Naive thymus-derived CD4-positive, alpha-beta T cell (primary cell): Measurements from ENCODE around the gene EYA4. TPM values are rescaled to one million over a fixed set of nuclear protein-coding genes. Genes with fewer than 3 reads are reported as not detected.

Source experiments
- ATAC-seq: fragments of 150-1000 bp; cut with Tn5 transposase; 2 replicates; pipeline ENCODE4 v1.10.0; 2021; ENCODE audit warnings: mild to moderate bottlenecking, moderate library complexity
- CTCF ChIA-PET: fragments of 350-600 bp; sonication (Branson Sonifier 250); formaldehyde crosslinking; loops from one replicate; lab custom pipeline; 2021; ENCODE audit warnings: antibody characterized with exemption; lab: Charles Lee
- POLR2A ChIA-PET: fragments of 350-600 bp; sonication (Branson Sonifier 250); formaldehyde crosslinking; loops from one replicate; lab custom pipeline; 2021; ENCODE audit warnings: antibody characterized with exemption, inconsistent platforms; lab: Charles Lee
- DNase-seq, 9 donors: peaks; one replicate each; pipeline versions ENCODE4 v3.0.0 to v3.0.0-alpha.2; 2020 to 2022; ENCODE audit warnings: mixed read lengths in 1 of 9
- H3K27ac ChIP-seq: one replicate; pipeline ENCODE4 v1.7.0; 2013; ENCODE audit warnings: mild to moderate bottlenecking, low read depth, low read length, moderate library complexity
- H3K27me3 ChIP-seq, 2 donors: one replicate each; pipeline ENCODE4 v1.7.0; 2013; ENCODE audit warnings: low read length in 2 of 2, mild to moderate bottlenecking in 2 of 2, moderate library complexity in 2 of 2; ENCODE audit not compliant: control insufficient read depth in 2 of 2, insufficient read depth in 2 of 2
- H3K36me3 ChIP-seq, 3 experiments: 1 replicate in 2 of 3; 2 replicates in 1 of 3; pipeline ENCODE4 v1.7.0; 2013; ENCODE audit warnings: low read length in 3 of 3, mild to moderate bottlenecking in 3 of 3, moderate library complexity in 1 of 3; ENCODE audit not compliant: insufficient read depth in 3 of 3, control insufficient read depth in 2 of 3
- H3K4me1 ChIP-seq, 2 donors: one replicate each; pipeline ENCODE4 v1.7.0; 2013; ENCODE audit warnings: low read length in 2 of 2, mild to moderate bottlenecking in 2 of 2, moderate library complexity in 1 of 2; ENCODE audit not compliant: control insufficient read depth in 2 of 2, insufficient read depth in 2 of 2
- H3K4me3 ChIP-seq: 2 replicates; pipeline ENCODE4 v1.7.0; 2013; ENCODE audit warnings: mild to moderate bottlenecking, low read length
- H3K9me3 ChIP-seq, 3 experiments: 1 replicate in 2 of 3; 2 replicates in 1 of 3; pipeline ENCODE4 v1.7.0; 2013; ENCODE audit warnings: low read length in 3 of 3; ENCODE audit not compliant: control insufficient read depth in 2 of 3
- H3K27ac Mint-ChIP-seq, 9 donors: one replicate each; pipeline ENCODE4 v1.8.0; 2020 to 2022; ENCODE audit warnings: mixed read lengths in 9 of 9, mild to moderate bottlenecking in 8 of 9, moderate library complexity in 5 of 9, inconsistent platforms in 2 of 9
- H3K27me3 Mint-ChIP-seq, 5 donors: one replicate each; pipeline ENCODE4 v1.8.0; 2021 to 2022; ENCODE audit warnings: mixed read lengths in 5 of 5, mild to moderate bottlenecking in 1 of 5
- H3K36me3 Mint-ChIP-seq, 5 donors: one replicate each; pipeline ENCODE4 v1.8.0; 2020 to 2022; ENCODE audit warnings: mixed read lengths in 5 of 5, mild to moderate bottlenecking in 3 of 5, inconsistent platforms in 1 of 5
- H3K4me1 Mint-ChIP-seq, 7 donors: one replicate each; pipeline ENCODE4 v1.8.0; 2020 to 2022; ENCODE audit warnings: mixed read lengths in 7 of 7, mild to moderate bottlenecking in 3 of 7, inconsistent platforms in 1 of 7
- H3K4me3 Mint-ChIP-seq, 10 donors: one replicate each; pipeline ENCODE4 v1.8.0; 2020 to 2022; ENCODE audit warnings: mild to moderate bottlenecking in 10 of 10, mixed read lengths in 10 of 10, moderate library complexity in 6 of 10, inconsistent platforms in 2 of 10
- H3K9me3 Mint-ChIP-seq, 11 donors: one replicate each; pipeline ENCODE4 v1.8.0; 2020 to 2022; ENCODE audit warnings: mixed read lengths in 11 of 11, mild to moderate bottlenecking in 4 of 11, inconsistent platforms in 1 of 11, moderate library complexity in 1 of 11
- intact Hi-C, 2 donors: fragments of 100-400 bp; cut with micrococcal nuclease; formaldehyde crosslinking; loops; one replicate each; pipeline ENCODE4 v1.15.1; 2023
- polyA plus RNA-seq, 2 donors: library from polyadenylated mRNA; unstranded; fragments of 300-500 nt; fragmentation: Illumina TruSeq; gene quantifications; one replicate each; pipeline ENCODE4 v1.2.3, GENCODE V29; 2021
- total RNA-seq, 6 experiments: library from RNA in 5 of 6; stranded (reverse) in 5 of 6; gene quantifications; 1 replicate in 5 of 6; 2 replicates in 1 of 6; pipeline ENCODE4 v1.2.3 and lab custom pipeline; 2021 to 2026

Gene EYA4
- total and polyA plus RNA-seq, 7 experiments from 2014 or later: not detected

DNA sequence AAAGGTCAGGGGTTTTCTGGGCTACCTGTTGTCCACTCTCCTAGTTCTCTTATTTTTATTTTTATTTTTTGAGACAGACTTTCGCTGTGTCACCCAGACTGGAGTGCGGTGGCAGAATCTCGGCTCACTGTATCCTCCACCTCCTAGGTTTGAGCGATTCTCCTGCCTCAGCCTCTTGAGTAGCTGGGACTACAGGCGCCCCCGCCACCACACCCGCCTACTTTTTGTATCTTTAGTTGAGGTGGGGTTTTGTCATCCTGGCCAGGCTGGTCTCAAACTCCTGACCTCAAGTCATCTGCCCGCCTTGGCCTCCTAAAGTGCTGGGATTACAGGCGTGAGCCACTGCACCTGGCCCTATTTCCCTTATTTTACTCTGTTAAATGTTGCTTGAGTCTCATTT is 149.0 kb downstream of the EYA4 start:
- POLR2A ChIA-PET: no interaction called here
- Histone ChIP-seq H3K4me1 (no peaks in the 10 kb centered on the region), H3K27me3 (no peaks in the 10 kb centered on the region), H3K36me3 (no peaks in the 10 kb centered on the region), H3K27ac (no peak overlapping the region), H3K4me3 (no peak overlapping the region), H3K9me3 (no peaks in the 10 kb centered on the region)
- H3K4me3 Mint-ChIP-seq: no peak overlapping the region
- intact Hi-C loops: no loop called here
- no peaks in the 10 kb centered on the region for H3K36me3 Mint-ChIP-seq
- H3K27me3 Mint-ChIP-seq: peaks cover 0 to 8% (median 5%) of the 10 kb centered on the region in 5 donors
- no peak for ATAC-seq
- H3K9me3 Mint-ChIP-seq: peaks cover 0 to 9% (median 0%) of the 10 kb centered on the region in 11 donors
- CTCF ChIA-PET: no interaction called here
- H3K27ac Mint-ChIP-seq: no peak overlapping the region
- no peaks in the 10 kb centered on the region for H3K4me1 Mint-ChIP-seq
- DNase-seq: no peak

- no peaks in the 10 kb centered on the region for H3K36me3 Mint-ChIP-seq
- ChIA-PET POLR2A (no interaction called here), CTCF (no interaction called here)
- no peaks in the 10 kb centered on the region for H3K4me1 ChIP-seq
- no peak overlapping the region for H3K27ac Mint-ChIP-seq
- no peak overlapping the region for H3K4me3 Mint-ChIP-seq
- H3K4me3 ChIP-seq: no peak overlapping the region
- H3K27me3 Mint-ChIP-seq: peaks cover 0 to 11% (median 8%) of the 10 kb centered on the region in 5 donors
- H3K27ac ChIP-seq: no peak overlapping the region
- H3K4me1 Mint-ChIP-seq: no peaks in the 10 kb centered on the region
- ATAC-seq (no peak), DNase-seq (no peak)
- peaks cover 0 to 14% (median 0%) of the 10 kb centered on the region in 11 donors for H3K9me3 Mint-ChIP-seq
- no peaks in the 10 kb centered on the region for H3K9me3 ChIP-seq
- H3K27me3 ChIP-seq: no peaks in the 10 kb centered on the region
- no peaks in the 10 kb centered on the region for H3K36me3 ChIP-seq
- intact Hi-C loops: no loop called here
Observed at GRCh38 chr6:133392015-133392414, 150.9 kb downstream of the EYA4 start.

DNA sequence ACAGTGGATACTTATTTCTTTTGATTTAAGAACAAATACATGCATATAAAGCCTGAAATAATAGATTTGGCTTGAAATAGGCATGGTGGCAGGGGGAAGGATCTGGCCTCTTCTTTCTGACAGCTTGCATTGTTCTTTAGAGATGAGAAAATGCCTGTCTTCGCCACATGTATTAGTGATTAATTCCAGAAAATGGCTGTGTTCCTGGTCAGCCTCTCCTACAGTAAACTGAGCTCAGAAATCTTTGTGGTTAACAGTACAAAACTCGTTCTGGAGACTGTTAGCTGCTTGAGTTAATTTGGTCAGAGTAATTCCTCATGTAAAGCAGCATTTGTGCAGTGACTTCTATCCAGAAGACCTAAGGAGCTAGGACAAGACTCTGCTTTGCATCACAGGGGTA is 151.5 kb downstream of the EYA4 start:
- H3K27me3 ChIP-seq: no peaks in the 10 kb centered on the region
- H3K4me3 Mint-ChIP-seq: no peak overlapping the region
- DNase-seq (no peak), ATAC-seq (no peak)
- H3K36me3 Mint-ChIP-seq: no peaks in the 10 kb centered on the region
- ChIA-PET POLR2A (no interaction called here), CTCF (no interaction called here)
- H3K4me1 Mint-ChIP-seq: no peaks in the 10 kb centered on the region
- intact Hi-C loops: no loop called here
- peaks cover 0 to 14% (median 8%) of the 10 kb centered on the region in 5 donors for H3K27me3 Mint-ChIP-seq
- H3K4me1 ChIP-seq: no peaks in the 10 kb centered on the region
- no peaks in the 10 kb centered on the region for H3K9me3 ChIP-seq
- H3K9me3 Mint-ChIP-seq: peaks cover 0 to 14% (median 0%) of the 10 kb centered on the region in 11 donors
- H3K27ac Mint-ChIP-seq: no peak overlapping the region
- no peak overlapping the region for H3K27ac ChIP-seq
- H3K36me3 ChIP-seq: no peaks in the 10 kb centered on the region
- H3K4me3 ChIP-seq: no peak overlapping the region

GRCh38 chr6:133393891-133394290 is 152.7 kb downstream of the EYA4 start:
- POLR2A ChIA-PET: no interaction called here
- Mint-ChIP-seq H3K4me3 (no peak overlapping the region), H3K27me3 (peaks cover 0 to 14% (median 8%) of the 10 kb centered on the region in 5 donors)

DNA sequence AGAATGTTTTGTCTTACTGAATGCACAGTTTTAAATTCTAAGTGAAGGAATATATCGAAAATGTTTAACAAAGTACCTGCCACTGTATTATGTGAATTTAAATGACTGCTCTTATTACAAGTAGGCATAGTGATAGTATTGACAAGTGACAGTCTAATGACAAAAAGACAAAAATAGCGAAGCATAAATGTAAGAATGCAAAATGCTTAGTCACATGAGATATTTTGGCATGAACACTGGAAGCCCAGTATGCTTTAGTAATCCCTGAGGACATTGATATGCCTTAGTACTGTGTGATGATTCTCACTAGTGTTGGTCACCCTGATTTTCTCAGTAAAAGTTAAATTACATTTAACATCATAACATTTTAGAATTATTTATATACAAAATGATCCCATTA is 153.5 kb downstream of the EYA4 start:
- H3K27ac Mint-ChIP-seq: no peak overlapping the region
- H3K27ac ChIP-seq: no peak overlapping the region
- no peaks in the 10 kb centered on the region for H3K36me3 ChIP-seq
- ATAC-seq (no peak), DNase-seq (no peak)
- H3K4me1 Mint-ChIP-seq: no peaks in the 10 kb centered on the region
- intact Hi-C loops: no loop called here
- no peaks in the 10 kb centered on the region for H3K4me1 ChIP-seq
- ChIA-PET POLR2A (no interaction called here), CTCF (no interaction called here)
- no peak overlapping the region for H3K4me3 ChIP-seq
- peaks cover 0 to 12% (median 0%) of the 10 kb centered on the region in 11 donors for H3K9me3 Mint-ChIP-seq
- no peaks in the 10 kb centered on the region for H3K9me3 ChIP-seq
- no peak overlapping the region for H3K4me3 Mint-ChIP-seq
- no peaks in the 10 kb centered on the region for H3K27me3 ChIP-seq
- peaks cover 0 to 14% (median 8%) of the 10 kb centered on the region in 5 donors for H3K27me3 Mint-ChIP-seq
- H3K36me3 Mint-ChIP-seq: no peaks in the 10 kb centered on the region

More at GRCh38 chr6:133393891-133394290, 152.7 kb downstream of the EYA4 start:
- Mint-ChIP-seq H3K4me1 (no peaks in the 10 kb centered on the region), H3K9me3 (peaks cover 0 to 14% (median 0%) of the 10 kb centered on the region in 11 donors), H3K27ac (no peak overlapping the region), H3K36me3 (no peaks in the 10 kb centered on the region)
- CTCF ChIA-PET: interaction anchor here (0.6 kb wide), 1 partner anchor 209 kb away, joined by 4 read pairs; no protein-coding TSS in a partner anchor
- Histone ChIP-seq H3K27ac (no peak overlapping the region), H3K4me1 (no peaks in the 10 kb centered on the region), H3K36me3 (no peaks in the 10 kb centered on the region), H3K27me3 (no peaks in the 10 kb centered on the region), H3K4me3 (no peak overlapping the region), H3K9me3 (no peaks in the 10 kb centered on the region)
- DNase-seq: no peak
- no peak for ATAC-seq
- intact Hi-C loops: no loop called here

DNA sequence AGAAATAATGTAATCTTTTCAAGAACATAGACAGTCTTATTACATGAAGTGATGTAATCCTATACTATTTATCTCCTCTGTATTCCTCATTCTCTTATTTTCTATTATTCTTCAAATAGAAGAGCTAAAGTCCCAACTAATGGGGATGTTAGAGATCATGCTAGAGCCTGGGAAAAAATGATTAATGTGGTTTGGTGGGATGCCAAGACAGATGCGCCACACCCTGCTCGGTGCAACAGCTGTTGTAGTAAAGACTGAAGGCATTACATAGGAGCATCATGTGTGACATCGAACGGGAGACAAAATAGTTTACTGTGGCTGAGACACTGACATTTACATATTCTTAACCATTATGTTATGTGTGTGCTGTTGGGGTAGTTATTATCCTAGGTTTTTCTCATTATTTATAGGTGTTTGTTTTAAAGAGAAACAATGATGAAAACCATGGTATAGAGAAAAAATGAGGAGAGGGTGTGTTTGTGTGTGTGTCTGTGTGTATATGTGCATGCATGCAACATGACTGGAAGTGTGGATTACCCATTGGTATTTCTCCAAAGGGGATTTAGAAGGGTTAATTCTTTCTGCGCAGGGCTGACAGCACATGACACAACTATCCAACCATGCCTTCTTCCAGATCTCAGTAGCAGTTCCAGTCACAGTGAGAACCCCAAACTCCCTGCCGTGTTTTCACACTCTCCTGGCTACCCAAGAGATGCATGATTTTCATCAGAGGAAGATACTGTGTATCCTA is 155.3 kb downstream of the EYA4 start:
- H3K27ac Mint-ChIP-seq: no peak overlapping the region
- intact Hi-C loops: no loop called here
- Histone ChIP-seq H3K4me3 (no peak overlapping the region), H3K9me3 (no peaks in the 10 kb centered on the region), H3K27ac (no peak overlapping the region), H3K27me3 (no peaks in the 10 kb centered on the region), H3K4me1 (no peaks in the 10 kb centered on the region), H3K36me3 (no peaks in the 10 kb centered on the region)
- H3K4me1 Mint-ChIP-seq: no peaks in the 10 kb centered on the region
- no peaks in the 10 kb centered on the region for H3K36me3 Mint-ChIP-seq
- DNase-seq (no peak), ATAC-seq (no peak)
- ChIA-PET CTCF (no interaction called here), POLR2A (no interaction called here)
- no peak overlapping the region for H3K4me3 Mint-ChIP-seq
- peaks cover 0 to 15% (median 0%) of the 10 kb centered on the region in 11 donors for H3K9me3 Mint-ChIP-seq
- H3K27me3 Mint-ChIP-seq: peaks cover 0 to 14% (median 8%) of the 10 kb centered on the region in 5 donors

DNA sequence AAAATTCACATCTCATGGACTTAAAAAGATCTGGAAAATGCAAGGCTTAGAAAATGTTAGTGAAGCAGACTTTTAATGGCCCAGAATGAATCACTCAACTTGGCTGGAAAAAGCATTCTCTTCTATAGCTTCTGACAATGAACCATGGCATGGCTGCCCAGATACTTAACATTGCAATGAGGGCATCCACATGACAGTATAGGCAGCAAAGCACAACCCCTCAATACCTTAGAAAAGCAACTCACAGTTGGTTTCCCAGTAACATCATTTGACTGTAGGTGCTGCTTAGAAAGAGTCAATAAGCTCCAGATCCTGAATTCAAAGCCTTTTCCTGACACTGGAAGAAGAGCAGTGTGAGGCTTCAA is 155.8 kb downstream of the EYA4 start:
- no peaks in the 10 kb centered on the region for H3K36me3 ChIP-seq
- CTCF ChIA-PET: no interaction called here

More for the DNA sequence above, 155.8 kb downstream of the EYA4 start:
- intact Hi-C loops: no loop called here
- Histone ChIP-seq H3K27ac (no peak overlapping the region), H3K4me1 (no peaks in the 10 kb centered on the region), H3K9me3 (no peaks in the 10 kb centered on the region), H3K4me3 (no peak overlapping the region), H3K27me3 (no peaks in the 10 kb centered on the region)
- H3K27me3 Mint-ChIP-seq: peaks cover 0 to 14% (median 8%) of the 10 kb centered on the region in 5 donors
- POLR2A ChIA-PET: no interaction called here
- H3K9me3 Mint-ChIP-seq: peaks cover 0 to 15% (median 0%) of the 10 kb centered on the region in 11 donors
- H3K4me3 Mint-ChIP-seq: no peak overlapping the region
- DNase-seq: no peak
- no peaks in the 10 kb centered on the region for H3K4me1 Mint-ChIP-seq
- no peaks in the 10 kb centered on the region for H3K36me3 Mint-ChIP-seq
- no peak overlapping the region for H3K27ac Mint-ChIP-seq
- ATAC-seq: no peak
